ENCODE measurements around the gene ZNF846. TPM values are rescaled to one million over a fixed set of nuclear protein-coding genes. Genes with fewer than 3 reads are reported as not detected.
"Not testable (repeated sequence)": the region's sequence is repeated elsewhere in the genome, so short reads cannot be mapped to it uniquely, and the experiment has no call there.

The ZNF846 gene
- total RNA-seq, 2 experiments from 2014 or later: 17.9 to 21.1 TPM

GRCh38 chr19:9751446-9751845 is 17.1 kb downstream of the ZNF846 start:
- POLR2A ChIA-PET: no interaction called here
- peaks cover 21% of the 10 kb centered on the region for H3K9me3 Mint-ChIP-seq
- no peak overlapping the region for H3K27ac Mint-ChIP-seq
- no peaks in the 10 kb centered on the region for H3K27me3 Mint-ChIP-seq
- peaks cover 19% of the 10 kb centered on the region for H3K36me3 Mint-ChIP-seq
- ATAC-seq (ENCODE audit: low read depth): no peak
- no peak overlapping the region for H3K4me3 Mint-ChIP-seq
- no peak for DNase-seq
- H3K4me1 Mint-ChIP-seq: no peaks in the 10 kb centered on the region

DNA sequence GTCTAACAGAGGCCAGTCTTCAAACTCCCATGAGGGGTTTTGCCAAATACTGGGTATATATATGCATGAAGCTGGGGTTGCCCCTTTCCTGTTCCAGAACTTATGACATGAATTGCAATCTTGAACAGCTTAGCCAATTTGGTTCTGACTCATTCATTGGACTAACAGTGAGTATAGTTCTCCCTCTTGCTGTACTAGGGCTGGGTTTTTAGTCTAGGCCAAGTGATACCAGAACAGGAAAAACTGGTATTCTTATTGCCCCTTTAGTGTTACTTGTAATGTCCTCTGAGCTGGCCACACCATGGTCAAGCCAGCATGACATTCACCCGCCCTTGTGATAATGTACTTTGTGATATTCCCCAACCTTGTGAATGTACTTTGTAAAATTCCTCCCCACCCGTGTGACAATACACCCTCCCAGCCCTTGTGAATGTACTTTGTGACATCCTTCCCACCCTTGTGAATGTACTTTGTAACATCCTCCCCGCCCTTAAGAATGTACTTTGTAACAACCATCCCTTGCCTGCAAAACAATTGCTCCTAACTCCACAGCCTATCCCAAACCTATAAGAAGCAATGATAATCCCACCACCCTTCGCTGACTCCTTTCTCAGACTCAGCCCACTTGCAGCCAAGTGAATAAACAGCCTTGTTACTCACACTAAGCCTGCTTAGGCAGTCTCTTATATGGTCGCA is 26.9 kb downstream of the ZNF846 start:
- Mint-ChIP-seq H3K4me3 (no peak overlapping the region), H3K36me3 (peaks cover 12% of the 10 kb centered on the region), H3K27me3 (no peaks in the 10 kb centered on the region), H3K9me3 (peaks cover 22% of the 10 kb centered on the region), H3K27ac (no peak overlapping the region), H3K4me1 (no peaks in the 10 kb centered on the region)
- POLR2A ChIA-PET: no interaction called here
- DNase-seq (no peak), ATAC-seq (ENCODE audit: low read depth) (no peak)

DNA sequence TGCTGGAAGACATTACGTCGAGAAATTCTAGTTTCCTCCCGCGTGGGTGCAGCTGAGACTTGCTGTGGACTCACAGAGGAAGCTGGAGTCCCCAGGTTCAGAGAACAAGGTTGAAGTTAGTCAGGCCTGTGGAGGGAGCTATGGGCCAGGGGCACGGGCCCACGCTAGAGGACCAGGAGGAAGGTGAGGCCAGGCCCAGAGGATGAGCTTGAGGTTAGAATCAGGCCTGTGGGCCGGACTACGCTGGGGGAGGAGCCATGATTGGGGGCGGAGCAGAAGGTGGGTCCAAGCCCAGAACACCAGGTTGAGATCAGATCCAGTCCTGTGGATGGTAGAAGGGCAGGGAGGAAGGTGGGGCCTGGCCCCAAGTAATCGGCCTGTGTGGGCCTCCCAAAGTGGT is 32.6 kb downstream of the ZNF846 start:
- no peaks in the 10 kb centered on the region for H3K36me3 Mint-ChIP-seq
- DNase-seq (no peak), ATAC-seq (ENCODE audit: low read depth) (no peak)
- no peak overlapping the region for H3K27ac Mint-ChIP-seq
- POLR2A ChIA-PET: no interaction called here
- no peaks in the 10 kb centered on the region for H3K27me3 Mint-ChIP-seq
- H3K9me3 Mint-ChIP-seq: peaks cover 10% of the 10 kb centered on the region
- no peak overlapping the region for H3K4me3 Mint-ChIP-seq
- H3K4me1 Mint-ChIP-seq: no peaks in the 10 kb centered on the region

DNA sequence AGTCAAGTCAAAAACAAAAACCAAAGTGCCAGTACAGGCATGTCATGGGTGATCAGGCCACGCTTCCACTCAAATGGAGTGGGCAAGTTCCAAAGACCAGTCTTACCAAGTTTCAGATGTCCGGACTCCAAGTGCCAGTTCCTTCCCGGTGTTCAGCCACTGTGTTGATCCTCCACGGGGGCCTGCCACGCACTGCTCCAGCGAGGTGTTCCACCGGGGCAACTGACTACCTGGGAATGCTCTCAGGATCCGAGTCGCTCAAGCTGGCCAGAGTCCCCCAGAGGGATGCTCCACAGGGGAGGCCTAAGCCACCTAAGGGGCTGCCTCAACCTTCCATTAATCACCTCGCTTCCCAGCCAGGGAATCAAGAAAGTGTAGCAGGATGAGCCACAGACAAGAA is 38.5 kb downstream of the ZNF846 start:
- H3K36me3 Mint-ChIP-seq; POLR2A ChIA-PET; H3K27ac Mint-ChIP-seq; ATAC-seq (ENCODE audit: low read depth); H3K27me3 Mint-ChIP-seq; H3K4me3 Mint-ChIP-seq; H3K4me1 Mint-ChIP-seq; DNase-seq: not testable (repeated sequence)
- H3K9me3 Mint-ChIP-seq: peaks cover 10% of the 10 kb centered on the region

- Mint-ChIP-seq H3K9me3 (peaks cover 11% of the 10 kb centered on the region), H3K36me3 (peaks cover 2% of the 10 kb centered on the region), H3K27me3 (no peaks in the 10 kb centered on the region), H3K27ac (no peak overlapping the region), H3K4me1 (no peaks in the 10 kb centered on the region), H3K4me3 (no peak overlapping the region)
- DNase-seq (no peak), ATAC-seq (ENCODE audit: low read depth) (no peak)
- POLR2A ChIA-PET: no interaction called here
Observed at GRCh38 chr19:9729162-9729561, 39.4 kb downstream of the ZNF846 start.

- H3K27me3 Mint-ChIP-seq: no peaks in the 10 kb centered on the region
- peaks cover 2% of the 10 kb centered on the region for H3K36me3 Mint-ChIP-seq
- H3K4me3 Mint-ChIP-seq: no peak overlapping the region
- peaks cover 18% of the 10 kb centered on the region for H3K9me3 Mint-ChIP-seq
- POLR2A ChIA-PET: no interaction called here
- ATAC-seq (ENCODE audit: low read depth) (no peak), DNase-seq (no peak)
- H3K4me1 Mint-ChIP-seq: no peaks in the 10 kb centered on the region
- no peak overlapping the region for H3K27ac Mint-ChIP-seq
Observed at GRCh38 chr19:9727644-9728043, 40.9 kb downstream of the ZNF846 start.

- H3K4me3 Mint-ChIP-seq; POLR2A ChIA-PET; H3K4me1 Mint-ChIP-seq; H3K27ac Mint-ChIP-seq; ATAC-seq (ENCODE audit: low read depth); DNase-seq; H3K36me3 Mint-ChIP-seq; H3K27me3 Mint-ChIP-seq: not testable (repeated sequence)
- H3K9me3 Mint-ChIP-seq: peaks cover 22% of the 10 kb centered on the region
Observed at GRCh38 chr19:9725508-9726201, 42.9 kb downstream of the ZNF846 start.

- no peak overlapping the region for H3K4me3 Mint-ChIP-seq
- peaks cover 8% of the 10 kb centered on the region for H3K36me3 Mint-ChIP-seq
- H3K9me3 Mint-ChIP-seq: peaks cover 20% of the 10 kb centered on the region
- no peak for ATAC-seq (ENCODE audit: low read depth)
- H3K4me1 Mint-ChIP-seq: peaks cover 6% of the 10 kb centered on the region
- DNase-seq: no peak
- H3K27ac Mint-ChIP-seq: no peak overlapping the region
- POLR2A ChIA-PET: no interaction called here
- H3K27me3 Mint-ChIP-seq: peaks cover 4% of the 10 kb centered on the region
Observed at GRCh38 chr19:9724157-9724556, 44.4 kb downstream of the ZNF846 start.

DNA sequence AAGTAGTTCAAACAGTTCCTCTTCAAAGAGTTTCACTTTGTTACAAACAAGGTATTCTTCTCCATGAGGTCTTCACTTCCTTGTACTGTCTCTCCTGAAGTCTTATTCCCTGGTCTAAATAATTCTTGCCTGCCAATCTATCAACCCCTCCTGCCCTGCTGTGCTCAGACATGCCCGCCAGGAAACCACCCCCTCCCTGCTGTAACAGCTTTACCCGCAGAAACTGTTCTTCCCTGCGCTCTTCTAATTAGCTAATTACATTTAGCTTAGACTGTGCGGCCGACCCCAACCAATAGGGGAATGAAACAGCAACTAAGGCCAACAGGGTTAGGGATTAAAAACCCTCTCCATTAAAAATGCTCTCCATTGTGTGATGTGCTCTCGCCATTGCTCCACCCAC is 46.7 kb downstream of the ZNF846 start:
- H3K27ac Mint-ChIP-seq: peak overlapping the region; percentile 41
- H3K4me1 Mint-ChIP-seq: peaks cover 6% of the 10 kb centered on the region
- H3K27me3 Mint-ChIP-seq: peaks cover 9% of the 10 kb centered on the region
- H3K4me3 Mint-ChIP-seq: peak overlapping the region; percentile 60
- peaks cover 18% of the 10 kb centered on the region for H3K9me3 Mint-ChIP-seq
- POLR2A ChIA-PET: no interaction called here
- H3K36me3 Mint-ChIP-seq: peaks cover 8% of the 10 kb centered on the region
- DNase-seq (no peak), ATAC-seq (ENCODE audit: low read depth) (no peak)

GRCh38 chr19:9720541-9720940 is 48.0 kb downstream of the ZNF846 start:
- POLR2A ChIA-PET: no interaction called here
- ATAC-seq (ENCODE audit: low read depth) (no peak), DNase-seq (no peak)
- Mint-ChIP-seq H3K4me3 (no peak overlapping the region), H3K27ac (no peak overlapping the region), H3K36me3 (peaks cover 8% of the 10 kb centered on the region), H3K9me3 (peaks cover 16% of the 10 kb centered on the region), H3K4me1 (peaks cover 6% of the 10 kb centered on the region), H3K27me3 (peaks cover 10% of the 10 kb centered on the region)

GRCh38 chr19:9711815-9712214 is 56.7 kb downstream of the ZNF846 start:
- no peaks in the 10 kb centered on the region for H3K4me1 Mint-ChIP-seq
- no peak overlapping the region for H3K27ac Mint-ChIP-seq
- H3K36me3 Mint-ChIP-seq: no peaks in the 10 kb centered on the region
- peaks cover 6% of the 10 kb centered on the region for H3K27me3 Mint-ChIP-seq
- ATAC-seq (ENCODE audit: low read depth) (no peak), DNase-seq (no peak)
- H3K9me3 Mint-ChIP-seq: peaks cover 13% of the 10 kb centered on the region
- POLR2A ChIA-PET: no interaction called here
- H3K4me3 Mint-ChIP-seq: no peak overlapping the region

- peaks cover 14% of the 10 kb centered on the region for H3K9me3 Mint-ChIP-seq
- H3K4me1 Mint-ChIP-seq: no peaks in the 10 kb centered on the region
- POLR2A ChIA-PET: no interaction called here
- no peak overlapping the region for H3K4me3 Mint-ChIP-seq
- H3K27ac Mint-ChIP-seq: no peak overlapping the region
- ATAC-seq (ENCODE audit: low read depth) (no peak), DNase-seq (no peak)
- no peaks in the 10 kb centered on the region for H3K36me3 Mint-ChIP-seq
- no peaks in the 10 kb centered on the region for H3K27me3 Mint-ChIP-seq
Observed at GRCh38 chr19:9709305-9709704, 59.2 kb downstream of the ZNF846 start.

DNA sequence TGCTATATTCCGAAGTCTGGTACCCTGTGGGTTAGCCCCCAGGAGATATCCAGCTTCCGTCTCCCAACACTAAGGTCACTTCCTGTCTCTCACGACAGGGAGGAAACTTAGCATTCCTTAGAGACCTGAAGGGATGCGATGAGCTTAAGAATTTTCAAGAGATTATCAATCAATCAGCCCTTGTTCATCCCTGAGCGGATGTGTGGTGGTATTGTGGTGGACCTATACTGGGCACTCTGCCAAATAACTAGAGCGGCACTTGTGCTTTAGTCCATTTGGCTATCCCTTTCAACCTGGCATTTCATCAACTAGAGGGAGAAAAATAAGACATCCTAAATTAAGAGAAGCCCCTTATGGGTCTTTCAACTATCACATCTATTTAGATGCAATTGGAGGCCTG is 62.7 kb downstream of the ZNF846 start:
- Mint-ChIP-seq H3K36me3 (peaks cover 5% of the 10 kb centered on the region), H3K27ac (no peak overlapping the region), H3K27me3 (peaks cover 2% of the 10 kb centered on the region), H3K9me3 (peaks cover 7% of the 10 kb centered on the region), H3K4me1 (peaks cover 7% of the 10 kb centered on the region), H3K4me3 (no peak overlapping the region)
- DNase-seq (no peak), ATAC-seq (ENCODE audit: low read depth) (no peak)
- POLR2A ChIA-PET: no interaction called here

- DNase-seq (no peak), ATAC-seq (ENCODE audit: low read depth) (no peak)
- H3K4me1 Mint-ChIP-seq: peaks cover 7% of the 10 kb centered on the region
- H3K27me3 Mint-ChIP-seq: peaks cover 2% of the 10 kb centered on the region
- H3K36me3 Mint-ChIP-seq: peaks cover 5% of the 10 kb centered on the region
- POLR2A ChIA-PET: no interaction called here
- peaks cover 16% of the 10 kb centered on the region for H3K9me3 Mint-ChIP-seq
- H3K27ac Mint-ChIP-seq: no peak overlapping the region
- H3K4me3 Mint-ChIP-seq: no peak overlapping the region
Observed at GRCh38 chr19:9702186-9702585, 66.4 kb downstream of the ZNF846 start.

Data from activated naive CD8-positive, alpha-beta T cell treated with anti-CD3 and anti-CD28 coated beads, Interleukin-2, amount 10 ng/mL, durations not matched to agents 7 days and 5 days (primary cell).